Stimulated activated CD8-positive, alpha-beta memory T cell treated with anti-CD3 and anti-CD28 coated beads, Interleukin-4, amount 100 ng/mL, for 24 hours (primary cell): ENCODE data around the gene IGIP.

Source experiments
- DNase-seq: peaks from one replicate; pipeline ENCODE4 v3.0.0-alpha.2; 2020; ENCODE audit warnings: low read depth

Gene IGIP

DNA sequence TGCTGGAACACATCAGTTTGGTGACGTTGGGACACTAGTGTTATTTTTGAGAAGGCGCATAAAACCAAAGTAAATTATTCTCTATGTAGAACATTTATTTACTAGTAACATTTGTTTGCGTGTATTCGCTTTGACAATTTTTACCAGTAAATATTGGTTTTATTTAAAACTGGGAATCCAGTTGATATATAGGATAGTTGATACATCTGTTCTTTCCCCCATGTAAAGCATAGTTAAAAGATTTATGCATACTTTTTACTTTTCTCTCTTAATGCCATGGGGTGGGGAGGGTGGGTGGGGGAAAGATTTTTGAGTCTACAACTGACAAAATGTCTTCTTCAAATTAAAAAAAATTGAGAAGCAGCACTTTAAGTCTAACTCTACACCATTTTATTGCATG is at the start of gene IGIP:
Gene IGIP (plus strand): TSS at position 301 of the 400 bp plus-strand sequence. CDS start 2,540 bp downstream, outside the sequence.
- DNase-seq = no peak

DNA sequence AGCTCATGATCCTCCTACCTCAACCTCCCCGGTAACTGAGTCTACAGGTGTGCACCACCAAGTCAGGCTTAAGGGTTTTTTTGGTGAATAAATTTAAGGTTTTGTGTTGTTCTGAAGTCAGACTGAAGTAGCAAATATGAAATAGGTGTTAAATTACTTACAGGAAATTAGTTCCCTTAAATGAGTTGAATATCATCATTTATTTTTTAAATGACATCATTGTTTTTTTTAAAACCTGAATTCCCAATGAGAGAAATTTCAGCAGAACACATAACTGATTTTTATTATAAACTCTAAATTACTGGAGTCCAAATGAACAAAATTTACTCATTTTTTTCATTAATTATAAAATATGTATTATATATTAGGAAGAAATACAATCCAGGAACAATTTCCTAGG is 49.6 kb upstream of the IGIP start:
- DNase-seq = no peak

DNA sequence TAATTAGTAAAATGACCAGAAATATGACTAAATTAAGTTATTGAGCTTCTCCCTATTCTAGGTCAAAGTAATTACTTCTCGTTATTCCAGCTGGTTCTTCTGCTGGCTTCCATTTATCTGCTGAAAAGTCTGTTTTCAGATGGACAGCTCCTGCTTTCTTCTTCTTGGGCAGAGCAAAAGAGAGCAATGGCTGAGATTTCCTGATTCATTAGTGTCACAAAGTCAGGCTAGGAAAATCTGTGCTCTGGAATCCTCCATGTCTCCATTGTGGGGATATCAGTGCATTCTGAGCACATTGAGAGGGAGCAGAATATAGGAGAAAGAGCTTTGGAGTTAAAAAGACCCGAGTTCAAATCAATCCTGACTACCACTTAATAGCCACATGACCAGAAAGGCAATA is 48.9 kb upstream of the IGIP start:
- no peak for DNase-seq

DNA sequence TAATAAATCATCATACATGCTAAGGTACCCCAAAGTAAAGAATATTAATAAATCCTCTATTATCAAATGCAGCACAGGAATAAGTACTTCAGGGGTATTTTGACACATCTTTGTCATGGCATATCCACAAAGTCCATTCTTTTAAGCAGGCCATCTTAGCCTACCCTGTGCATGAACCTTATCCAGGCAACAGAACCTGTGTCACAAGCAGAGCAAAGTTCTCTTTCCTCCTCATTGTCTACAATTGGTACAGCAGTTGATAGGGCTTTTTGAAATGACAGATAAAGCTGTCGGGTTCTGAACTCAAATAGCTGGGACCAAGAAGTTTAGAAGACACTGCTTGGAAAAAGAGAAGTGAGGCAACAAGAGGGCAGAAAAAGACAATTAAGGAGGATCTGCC is 42.6 kb upstream of the IGIP start:
- no peak for DNase-seq

DNA sequence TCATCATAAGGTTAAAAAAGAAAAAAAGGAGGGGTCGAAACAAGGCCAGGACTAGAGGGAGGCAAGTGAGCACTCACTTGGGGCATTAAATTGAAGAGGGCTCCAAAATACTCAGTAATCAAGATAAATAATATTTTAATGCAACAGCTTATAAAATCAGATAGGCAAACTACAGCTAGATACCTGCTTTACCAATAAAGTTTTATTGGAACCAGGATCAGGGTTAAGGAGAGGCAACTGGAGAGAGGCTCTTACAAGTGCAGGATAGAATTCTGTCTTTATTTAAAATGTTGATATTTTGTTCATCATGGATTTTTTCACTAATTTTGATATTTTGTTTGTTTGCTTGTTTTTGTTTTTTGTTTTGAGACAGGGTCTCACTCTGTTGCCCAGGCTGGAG is 42.1 kb upstream of the IGIP start:
- no peak for DNase-seq

DNA sequence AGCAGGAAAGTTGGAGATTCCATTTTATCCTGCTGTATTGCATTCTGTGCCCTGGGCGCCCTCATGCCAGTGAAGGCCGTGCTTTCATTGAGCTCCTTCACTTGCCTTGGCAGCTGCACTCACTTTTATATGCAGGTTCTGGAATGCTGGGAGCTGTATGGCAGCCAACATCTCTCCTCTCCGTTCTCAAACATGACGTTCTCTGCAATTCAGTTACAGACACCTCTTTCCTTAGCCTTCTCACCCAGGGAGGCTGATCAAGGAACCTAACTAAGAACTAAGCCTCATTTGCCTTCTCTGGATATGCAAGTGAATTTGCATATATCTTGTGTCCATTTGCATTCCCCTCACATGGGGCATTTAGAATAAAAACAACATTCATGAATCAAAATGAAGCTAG is 41.2 kb upstream of the IGIP start:
- DNase-seq = no peak

DNA sequence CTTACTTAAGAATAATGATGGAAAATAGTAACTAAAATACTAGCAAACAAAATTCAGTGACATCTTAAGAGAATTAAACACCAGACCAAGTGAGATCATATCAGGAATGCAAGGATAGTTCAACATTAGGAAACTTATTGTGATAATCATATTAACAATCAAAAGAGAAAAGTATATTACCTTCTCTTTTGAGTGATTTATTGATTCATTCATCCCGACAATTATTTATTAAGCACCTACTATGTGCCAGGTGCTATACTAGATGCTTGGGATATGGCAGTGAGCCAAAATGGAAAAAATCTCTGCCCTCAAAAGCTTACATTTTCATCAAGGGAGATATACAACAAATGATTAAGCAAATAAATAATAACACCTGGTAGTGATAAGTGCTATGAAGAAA is 35.5 kb upstream of the IGIP start:
- DNase-seq = no peak

DNA sequence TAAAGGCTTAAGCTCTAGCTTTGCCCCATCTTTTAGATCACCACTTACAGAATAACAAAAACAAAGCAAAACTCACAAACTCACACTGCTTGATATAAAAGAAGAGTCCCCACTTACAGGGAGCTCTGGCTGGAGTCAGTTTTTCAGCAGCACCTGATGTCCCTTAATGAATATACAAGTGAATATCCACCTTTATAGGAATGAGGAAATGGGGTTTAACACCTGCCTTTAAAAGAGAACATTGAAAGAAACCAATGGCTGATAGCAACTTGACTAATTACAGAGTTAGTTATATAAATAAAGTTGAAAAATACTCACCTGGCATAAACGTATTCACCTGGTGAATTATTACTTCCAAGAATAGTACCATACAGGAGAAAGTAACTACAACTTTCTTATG is 32.6 kb upstream of the IGIP start:
- DNase-seq = no peak

DNA sequence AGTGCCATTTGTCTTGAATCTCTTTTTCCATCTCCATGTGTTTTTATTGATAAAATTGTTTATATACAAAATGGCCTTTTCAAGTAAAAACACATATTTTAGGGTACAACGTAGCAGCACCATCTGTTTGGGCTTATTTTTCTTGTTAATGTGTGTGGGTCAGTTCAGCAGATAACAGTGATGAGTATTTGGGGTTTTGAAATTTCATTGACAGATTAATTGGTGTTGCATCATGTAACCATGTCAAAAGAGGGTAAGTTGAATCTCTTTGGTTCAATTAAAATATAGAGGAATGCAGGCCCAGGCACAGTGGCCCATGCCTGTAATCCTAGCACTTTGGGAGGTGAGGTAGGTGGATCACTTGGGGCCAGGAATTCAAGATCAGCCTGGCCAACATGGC is 31.9 kb upstream of the IGIP start:
- no peak for DNase-seq

DNA sequence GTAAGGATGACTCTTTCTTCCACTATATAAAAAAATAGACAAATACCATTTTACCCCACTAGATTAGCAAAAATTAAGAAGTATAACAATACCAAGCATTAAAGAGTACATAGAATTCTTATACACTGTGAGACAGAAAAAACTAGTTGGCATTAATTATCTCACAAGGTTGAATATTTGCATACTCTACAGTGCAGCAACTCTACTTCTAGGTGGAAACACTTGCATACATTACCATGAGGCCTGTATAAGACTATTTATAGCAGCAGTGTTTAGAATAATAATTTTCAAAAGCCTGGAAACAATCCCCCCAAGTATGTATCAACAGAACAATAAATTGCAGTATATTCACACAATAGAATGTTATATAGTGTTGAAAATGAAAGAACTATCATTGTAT is 30.8 kb upstream of the IGIP start:
- DNase-seq = no peak

DNA sequence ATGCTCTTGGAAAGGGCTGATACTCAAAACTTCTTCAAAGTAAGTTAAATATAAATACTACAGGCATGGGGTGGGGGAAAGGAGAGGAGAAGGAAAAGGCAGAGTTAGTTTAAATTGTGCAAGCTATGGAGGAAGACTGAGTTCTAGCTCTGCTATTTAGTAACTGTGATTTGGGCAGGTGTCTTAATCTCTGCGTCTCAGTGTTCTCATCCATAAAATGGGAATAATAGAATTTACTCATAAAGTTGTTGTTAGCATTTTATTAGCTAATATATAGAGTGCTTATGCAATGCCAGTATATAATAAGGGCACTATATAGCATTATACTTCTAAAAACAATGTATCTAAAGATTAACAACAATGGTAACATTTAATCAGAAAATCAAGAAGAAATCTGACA is 24.6 kb upstream of the IGIP start:
- DNase-seq = no peak

DNA sequence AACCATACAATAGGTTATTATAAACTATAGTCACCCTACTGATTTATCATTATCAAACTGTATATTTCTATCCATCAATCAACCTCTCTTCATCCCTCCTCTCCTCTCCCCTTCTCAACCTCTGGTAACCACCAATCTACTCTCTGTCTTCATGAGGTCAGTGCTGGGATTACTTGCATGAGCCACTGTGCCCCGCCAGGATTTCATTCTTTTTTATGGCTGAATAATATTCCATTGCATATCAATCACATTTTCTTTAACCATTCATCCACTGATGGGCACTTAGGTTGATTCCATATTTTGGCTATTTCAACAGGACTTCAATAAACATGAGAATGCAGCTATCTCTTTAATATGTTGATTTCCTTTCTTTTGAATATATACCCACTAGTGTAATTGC is 22.6 kb upstream of the IGIP start:
- DNase-seq = no peak

DNA sequence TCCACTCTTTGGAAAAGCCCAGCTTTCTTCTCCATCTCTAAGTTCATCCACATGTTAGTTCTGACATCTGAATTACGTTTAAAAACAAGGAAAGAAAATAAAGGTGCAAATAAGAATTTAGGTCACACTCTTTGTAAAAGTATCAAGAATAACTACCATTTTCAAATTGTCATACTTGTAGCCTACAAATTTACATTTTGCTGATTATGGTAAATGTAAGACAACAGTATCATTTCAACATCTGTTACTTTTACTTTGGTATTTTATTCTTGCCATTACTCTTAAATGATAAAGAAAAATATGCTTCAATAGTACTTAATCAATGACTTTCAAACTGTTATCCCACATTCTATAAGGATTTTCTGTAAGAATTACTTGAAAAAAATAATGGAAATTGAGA is 21.6 kb upstream of the IGIP start:
- no peak for DNase-seq

DNA sequence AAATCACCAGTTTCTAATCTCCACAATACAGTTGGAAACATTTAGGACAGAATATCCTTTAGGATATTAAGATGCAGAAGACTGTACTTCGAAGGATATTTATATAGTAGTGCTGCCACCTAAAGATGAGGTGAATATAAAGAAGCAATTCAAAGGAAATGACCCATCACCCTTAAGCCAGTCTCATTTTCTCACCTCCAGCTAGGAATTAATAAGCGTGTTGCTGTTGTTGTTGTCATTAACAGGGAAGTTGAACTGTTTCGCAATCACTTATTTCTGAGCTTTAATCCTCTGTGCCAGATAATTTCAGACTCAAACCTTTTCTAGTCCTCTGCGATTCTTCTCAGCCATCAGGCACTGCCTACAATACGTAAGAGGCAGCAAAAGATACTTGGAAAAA is 19.6 kb upstream of the IGIP start:
- no peak for DNase-seq

DNA sequence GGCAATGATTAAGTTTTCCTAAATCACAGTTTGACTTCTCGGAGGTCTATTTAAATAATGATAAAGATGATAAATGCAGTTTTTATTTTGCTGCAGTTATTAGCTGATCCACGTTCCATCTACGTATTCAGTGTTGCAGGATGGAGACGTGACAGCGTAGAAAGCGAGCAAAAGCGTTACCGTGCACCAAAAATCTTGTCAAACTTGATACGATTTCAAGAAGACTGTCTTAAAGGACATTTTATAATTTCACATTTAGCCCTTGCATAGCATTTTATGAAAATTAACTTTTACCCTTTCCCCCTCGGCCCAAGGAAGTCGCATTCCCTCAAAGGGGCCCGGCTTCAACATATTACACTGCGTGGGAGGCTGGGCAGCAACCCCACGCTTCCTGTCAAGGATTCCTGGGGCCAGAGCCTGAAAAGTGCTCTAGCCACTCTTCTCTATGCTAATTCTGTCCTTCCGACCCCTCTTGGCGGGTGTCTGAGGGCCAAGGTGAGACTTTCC is 18.9 kb upstream of the IGIP start:
- no peak for DNase-seq

DNA sequence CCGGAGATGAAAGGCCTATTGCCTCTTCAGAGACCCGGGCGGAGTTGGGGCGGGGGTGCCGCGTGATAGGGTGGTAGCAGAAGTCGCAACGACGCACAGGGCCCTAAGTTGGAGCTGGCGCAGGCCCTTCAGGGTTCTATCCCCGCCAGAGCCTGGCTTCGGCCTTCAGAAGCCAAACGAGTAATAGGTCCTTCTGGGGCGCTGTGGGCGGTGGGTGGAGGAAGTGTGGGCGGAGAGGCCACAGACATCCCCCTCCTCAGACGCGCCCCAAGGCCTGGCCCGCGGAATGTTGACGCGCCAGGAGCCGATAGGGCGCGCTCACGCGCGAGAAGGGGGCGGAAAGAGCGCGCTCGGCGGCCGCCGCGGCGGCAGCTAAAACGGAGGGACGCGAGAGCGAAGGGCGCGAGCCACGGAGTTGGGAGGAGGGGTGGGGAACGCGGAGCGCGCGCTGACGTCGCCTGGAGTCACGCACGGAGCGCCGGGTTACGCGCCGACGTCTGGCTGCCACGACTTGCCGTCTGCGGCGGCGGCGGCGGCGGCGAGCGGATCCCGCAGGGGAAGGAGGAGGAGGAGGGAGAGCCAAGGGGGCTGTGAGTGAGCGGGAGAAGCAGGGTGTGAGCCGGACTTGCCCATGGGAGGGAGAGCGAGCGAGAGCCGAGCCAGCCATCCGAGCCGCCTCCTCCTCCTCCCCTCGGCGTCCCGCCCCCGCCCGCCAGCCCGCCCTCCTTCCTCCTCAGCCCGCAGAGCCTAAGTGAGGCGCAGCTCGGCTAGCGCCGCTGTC is 18.2 kb upstream of the IGIP start:
- DNase-seq = peak; percentile 88

DNA sequence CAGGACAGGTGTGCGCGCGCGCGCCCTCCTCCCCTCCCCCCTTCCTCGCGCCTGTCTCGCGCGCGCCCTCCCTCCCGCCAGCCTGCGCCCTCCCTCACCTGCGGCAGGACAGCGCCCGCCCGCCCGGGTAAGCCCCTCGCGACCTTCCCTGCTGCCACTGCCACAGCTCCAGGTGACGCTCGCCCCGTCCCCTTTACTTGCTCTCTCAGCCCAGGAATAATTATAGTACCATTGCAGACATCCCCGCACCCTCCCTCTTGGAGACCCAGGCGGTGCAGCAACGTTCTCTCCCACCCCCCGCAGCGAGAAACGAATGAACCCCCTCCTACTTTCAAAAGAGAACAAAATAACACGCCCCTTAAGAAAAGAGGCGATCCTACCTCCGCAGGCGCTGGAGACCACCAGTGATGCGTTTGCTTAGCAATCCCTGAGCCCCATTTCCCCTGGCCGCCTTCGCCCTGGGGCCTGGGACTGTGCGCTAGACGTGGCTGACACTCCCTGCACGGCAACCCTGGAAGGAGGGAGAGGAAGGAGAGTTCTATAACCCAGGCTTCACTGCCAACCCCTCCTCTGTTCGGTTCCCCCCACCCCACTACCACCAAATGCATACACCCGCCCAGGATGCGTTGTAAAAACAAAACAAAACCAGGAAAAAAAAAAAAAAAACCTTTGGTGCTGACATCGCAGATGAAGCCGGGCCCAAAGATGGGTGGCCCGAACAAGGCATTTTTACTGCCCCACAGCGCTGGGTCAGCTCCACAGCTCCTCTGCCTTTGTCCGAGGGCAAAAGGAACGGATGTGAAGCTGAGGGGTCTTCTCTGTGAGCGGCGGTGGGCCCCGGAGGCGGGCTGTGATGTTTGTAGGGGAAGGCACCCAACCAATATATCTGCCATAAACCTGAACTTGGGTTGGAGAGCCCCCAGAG is 17.4 kb upstream of the IGIP start:
- no peak for DNase-seq

DNA sequence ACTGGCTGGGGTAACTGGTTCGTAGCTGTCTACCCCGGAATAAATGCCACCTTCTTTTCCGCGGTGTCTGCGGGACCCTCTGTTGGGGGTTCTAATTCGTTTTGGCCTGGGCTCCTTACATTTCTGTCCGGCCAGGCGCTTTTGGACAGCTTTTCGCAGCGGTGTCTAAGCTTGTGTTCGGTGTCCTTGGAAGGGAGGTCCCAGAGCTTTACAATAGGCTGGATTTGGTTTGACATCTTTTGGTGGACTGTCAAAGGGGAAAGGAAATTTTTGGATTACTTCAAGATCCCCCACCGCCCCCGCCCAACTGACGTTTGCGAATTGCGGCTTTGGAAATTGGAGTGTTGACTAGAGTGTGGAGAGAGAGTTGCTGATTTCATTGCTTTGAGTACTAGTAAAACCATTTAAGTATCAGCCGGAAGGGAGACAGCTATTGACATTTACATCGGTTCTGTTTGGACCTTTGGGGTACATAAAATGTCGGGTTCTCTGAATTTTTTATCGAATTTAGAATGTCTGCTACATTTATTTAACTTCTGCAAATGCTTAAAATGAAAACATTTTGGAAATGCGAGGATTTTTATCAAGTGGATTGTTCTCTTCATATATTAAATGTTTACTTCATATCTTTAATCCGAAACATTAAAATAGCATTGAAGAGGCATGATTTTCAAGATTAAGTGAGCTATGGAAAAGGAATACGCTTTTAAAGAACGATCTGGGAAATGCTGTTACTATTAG is 16.5 kb upstream of the IGIP start:
- DNase-seq = no peak

DNA sequence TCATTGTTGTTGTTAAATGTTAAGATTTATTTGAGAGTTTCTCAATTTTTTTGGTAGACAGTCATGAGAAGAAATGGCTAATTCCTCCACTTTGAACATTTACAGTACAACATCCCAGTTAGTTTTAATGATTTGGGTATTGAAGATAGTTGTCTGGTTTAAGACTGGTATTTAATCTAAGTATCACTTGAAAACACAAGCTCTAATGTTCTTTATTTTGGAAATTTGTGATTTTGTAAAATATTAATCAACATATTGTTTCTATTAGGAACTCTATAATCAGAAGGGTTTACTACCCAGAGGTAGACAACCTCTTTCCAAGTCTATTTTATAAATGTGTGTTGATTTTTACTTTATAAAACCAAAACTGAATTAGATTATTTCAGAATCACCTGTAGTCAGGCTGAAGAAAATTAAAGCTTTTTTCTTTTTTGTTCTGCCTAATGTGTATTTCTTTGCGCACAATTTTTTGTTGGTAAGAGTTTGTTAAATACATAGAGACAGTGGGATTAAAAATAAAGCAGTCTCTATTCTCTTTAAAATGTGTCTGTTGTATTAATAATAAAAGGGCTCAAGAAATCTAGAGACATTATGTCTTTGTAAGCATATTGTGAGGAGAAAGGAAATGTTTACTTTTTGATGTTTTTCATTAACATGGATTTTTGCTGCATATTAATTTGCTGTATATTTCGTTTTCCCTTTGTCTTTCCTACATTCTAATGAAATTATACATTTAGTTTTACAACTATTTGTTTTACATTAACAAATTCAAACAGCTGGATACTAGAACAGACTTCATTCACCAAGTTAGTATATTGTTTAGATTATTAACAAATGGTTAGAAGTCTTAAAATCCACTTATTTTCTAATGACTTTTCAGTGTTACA is 15.7 kb upstream of the IGIP start:
- DNase-seq = no peak

DNA sequence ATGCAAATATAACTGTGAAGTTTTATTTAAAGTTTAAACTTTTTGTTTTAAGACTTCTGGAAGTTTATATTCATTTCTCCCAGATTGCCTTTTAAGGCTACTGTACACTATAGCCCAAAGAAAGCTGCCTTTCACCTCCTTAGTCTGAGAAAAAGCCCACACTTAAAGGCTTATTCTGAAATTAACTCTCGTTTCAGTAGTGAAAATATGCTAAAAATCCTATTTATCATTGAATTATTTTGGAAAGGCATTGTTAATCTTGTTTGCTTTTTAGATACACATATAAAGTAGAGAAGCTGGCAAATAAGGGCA is 15.1 kb upstream of the IGIP start:
- no peak for DNase-seq

DNA sequence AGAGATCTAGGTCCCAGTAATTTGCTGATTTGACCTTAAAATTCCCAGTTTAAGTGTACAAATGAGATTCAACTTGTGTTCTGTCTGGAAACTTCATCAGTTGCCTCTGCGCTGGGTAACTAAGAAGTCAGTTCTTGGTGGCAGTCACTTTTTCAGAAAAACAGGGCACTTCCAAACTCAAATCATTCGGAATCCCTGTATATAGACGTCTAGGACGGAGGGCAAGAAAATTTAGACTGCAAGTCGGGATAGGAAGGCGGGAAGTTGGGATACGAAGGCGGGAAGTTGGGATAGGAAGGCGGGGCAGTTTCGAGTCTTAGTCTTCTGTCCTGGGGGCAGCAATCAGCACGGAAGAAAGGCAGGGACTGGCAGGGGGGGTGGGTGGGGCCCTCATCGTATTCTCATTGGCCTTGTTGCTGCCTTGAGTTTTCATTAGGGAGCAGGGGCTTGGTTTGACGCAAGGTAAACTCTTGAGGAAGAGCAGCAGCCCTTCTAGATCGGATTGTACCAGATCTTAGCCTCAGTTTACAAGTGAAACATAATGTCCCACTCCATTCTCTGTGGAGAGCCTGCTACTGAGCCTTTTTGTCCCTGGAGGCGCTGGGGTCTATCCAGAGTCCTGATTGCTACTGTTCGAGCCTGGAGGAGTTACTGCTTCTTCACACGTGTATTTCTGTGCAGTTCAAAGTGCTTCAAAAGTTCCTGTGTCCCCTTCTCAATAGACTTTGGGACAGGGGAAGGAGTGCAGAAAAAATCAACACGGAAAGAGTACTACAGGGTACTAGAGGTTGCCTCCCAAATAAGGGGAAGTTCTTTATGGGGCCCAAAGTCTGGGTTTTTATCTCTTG is 14.5 kb upstream of the IGIP start:
- no peak for DNase-seq
